ENCODE data around the gene NIBAN1.

The NIBAN1 gene

GRCh38 chr1:184945678-184946412 lies 28.5 kb downstream of the NIBAN1 start:
- no peak for DNase-seq (ENCODE audit: low read depth, low spot score)

- DNase-seq (ENCODE audit: low read depth, low spot score), result no peak
These were observed 29.3 kb downstream of the NIBAN1 start for GRCh38 chr1:184945029-184945428.

DNA sequence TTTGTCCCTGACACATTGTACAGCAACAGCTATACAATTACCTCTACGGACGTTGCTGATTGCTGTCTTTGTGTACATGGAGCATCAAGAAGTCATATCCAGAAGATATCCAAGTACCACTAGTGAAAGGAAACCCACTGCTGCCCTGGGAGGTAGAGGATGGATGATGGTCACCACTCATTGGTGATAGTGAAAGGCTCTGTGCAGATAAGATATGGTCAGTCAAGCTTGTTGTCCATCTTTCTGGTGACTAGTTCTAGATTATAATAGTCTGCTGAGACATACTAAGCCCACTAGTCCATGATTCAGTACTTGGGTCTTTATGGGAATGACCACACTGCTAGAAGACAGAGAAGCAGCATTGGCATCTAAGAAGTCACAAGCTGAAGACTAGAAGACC lies 30.3 kb downstream of the NIBAN1 start:
- no peak for DNase-seq (ENCODE audit: low read depth, low spot score)

DNA sequence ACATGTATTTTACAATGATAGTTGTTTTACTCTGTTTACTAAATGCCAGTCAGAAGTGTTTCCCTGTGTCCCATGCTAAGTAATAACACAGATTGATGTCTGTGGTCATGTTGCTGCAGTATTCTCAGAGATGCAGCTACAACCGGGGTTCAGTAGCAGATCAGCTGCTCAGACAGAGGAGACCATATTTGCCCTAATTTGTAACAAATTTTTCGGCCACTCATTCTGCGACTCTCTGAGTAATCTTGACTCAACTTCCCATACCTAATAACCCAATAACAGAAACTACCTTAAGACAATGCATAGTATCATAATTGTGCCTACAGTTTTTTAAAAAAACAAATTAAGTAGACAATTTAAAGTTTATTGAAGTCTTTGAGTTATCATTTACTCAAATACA lies 32.6 kb downstream of the NIBAN1 start:
- DNase-seq (ENCODE audit: low read depth, low spot score), result no peak

DNA sequence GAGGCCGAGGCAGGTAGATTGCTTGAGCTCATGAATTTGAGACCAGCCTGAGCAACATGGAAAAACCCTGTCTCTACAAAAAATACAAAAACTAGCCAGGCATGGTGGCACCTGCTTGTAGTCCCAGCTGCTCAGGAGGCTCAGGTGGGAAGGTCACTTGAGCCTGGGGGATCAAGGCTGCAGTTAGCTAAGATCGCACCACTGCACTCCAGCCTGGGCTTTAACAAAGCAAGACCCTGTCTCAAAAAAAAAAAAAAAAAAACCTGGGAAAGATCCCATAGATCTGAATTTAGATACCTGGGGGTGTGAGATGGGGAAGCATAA lies 32.9 kb downstream of the NIBAN1 start:
- no peak for DNase-seq (ENCODE audit: low read depth, low spot score)

GRCh38 chr1:184940694-184941409 lies 33.5 kb downstream of the NIBAN1 start:
- DNase-seq (ENCODE audit: low read depth, low spot score), result no peak

- no peak for DNase-seq (ENCODE audit: low read depth, low spot score)
These were observed 34.1 kb downstream of the NIBAN1 start for GRCh38 chr1:184940226-184940625.

DNA sequence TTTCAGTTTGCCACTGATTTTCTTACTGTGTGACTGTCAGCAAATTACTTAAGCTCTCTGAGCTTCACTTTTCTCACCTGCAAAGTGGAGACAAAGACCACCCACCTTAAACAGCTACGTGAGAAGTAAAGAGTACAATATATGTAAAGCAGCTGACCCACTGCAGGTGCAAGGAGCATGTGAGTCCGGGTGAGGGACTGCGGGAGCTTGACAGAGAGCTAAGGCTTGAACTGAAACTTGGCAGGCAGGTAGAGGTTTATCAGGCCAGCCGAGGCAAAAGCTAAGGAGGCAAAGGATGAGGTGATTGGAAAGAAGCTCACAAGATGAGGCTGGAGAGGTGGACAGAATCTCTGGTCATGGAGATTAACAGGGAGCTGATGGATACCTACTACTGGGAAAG lies 36.6 kb downstream of the NIBAN1 start:
- DNase-seq (ENCODE audit: low read depth, low spot score), result no peak

- no peak for DNase-seq (ENCODE audit: low read depth, low spot score)
These were observed 38.1 kb downstream of the NIBAN1 start for GRCh38 chr1:184935920-184936798.

GRCh38 chr1:184933944-184934343 lies 40.4 kb downstream of the NIBAN1 start:
- no peak for DNase-seq (ENCODE audit: low read depth, low spot score)

DNA sequence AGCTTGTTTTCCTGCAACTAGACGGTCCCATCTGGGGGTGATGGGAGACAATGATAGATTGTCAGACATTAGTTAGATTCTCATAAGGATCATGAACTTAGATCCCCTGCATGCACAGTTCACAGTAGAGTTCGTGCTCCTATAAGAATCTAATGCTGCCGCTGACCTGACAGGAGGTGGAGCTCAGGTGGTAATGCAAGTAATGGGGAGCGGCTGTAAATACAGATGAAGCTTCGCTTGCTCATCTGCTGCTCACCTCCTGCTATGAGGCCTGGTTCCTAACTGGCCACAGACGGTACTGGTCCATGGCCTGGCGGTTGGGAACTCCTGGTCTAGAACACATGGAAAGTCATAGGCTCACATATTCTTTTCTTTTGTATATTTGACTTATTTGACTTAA lies 42.0 kb downstream of the NIBAN1 start:
- no peak for DNase-seq (ENCODE audit: low read depth, low spot score)

DNA sequence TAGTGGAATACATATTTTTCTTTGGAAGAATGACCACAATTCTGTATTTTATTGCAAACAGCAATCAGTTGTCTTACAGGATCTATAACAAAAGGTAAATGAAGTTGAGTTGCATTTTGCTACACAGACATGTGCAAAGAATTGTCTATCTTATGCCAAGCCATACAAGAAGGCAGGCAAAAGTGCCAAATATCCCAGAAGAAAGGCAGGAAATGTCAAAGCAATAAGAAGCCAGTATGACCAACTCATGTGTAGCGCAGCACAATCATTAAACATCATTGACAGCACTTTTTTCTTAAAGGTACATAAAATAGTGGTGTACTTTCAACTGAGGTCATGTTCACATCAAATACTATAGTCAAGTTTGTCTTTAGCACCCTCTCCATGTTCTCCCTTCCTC lies 42.7 kb downstream of the NIBAN1 start:
- DNase-seq (ENCODE audit: low read depth, low spot score), result no peak

DNA sequence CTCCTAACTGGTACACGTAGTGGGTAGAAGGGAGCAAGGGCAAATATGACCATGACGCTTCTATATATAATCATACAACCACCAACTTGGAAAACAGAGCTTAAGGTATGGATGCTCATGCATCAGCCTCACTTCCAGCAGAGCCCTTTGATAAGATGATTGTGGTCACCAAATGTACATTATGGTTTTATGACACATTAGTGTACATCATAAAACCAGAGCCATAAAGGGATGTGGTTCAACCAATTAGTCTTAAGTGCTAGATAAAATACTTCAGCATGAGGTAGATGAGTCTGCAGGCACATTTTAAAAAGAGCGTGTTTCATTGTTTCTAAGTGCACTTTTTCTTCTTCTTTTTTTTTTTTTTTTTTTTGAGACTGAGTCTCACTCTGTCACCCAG lies 43.7 kb downstream of the NIBAN1 start:
- no peak for DNase-seq (ENCODE audit: low read depth, low spot score)

GRCh38 chr1:184930232-184930631 lies 44.1 kb downstream of the NIBAN1 start:
- DNase-seq (ENCODE audit: low read depth, low spot score), result no peak

- no peak for DNase-seq (ENCODE audit: low read depth, low spot score)
These were observed 44.6 kb downstream of the NIBAN1 start for GRCh38 chr1:184929711-184930202.

GRCh38 chr1:184928394-184928793 lies 45.9 kb downstream of the NIBAN1 start:
- no peak for DNase-seq (ENCODE audit: low read depth, low spot score)
